Eye (tissue), 1 donor: ENCODE data around the gene NPBWR2.

ENCODE experiments used
- DNase-seq: peaks from one replicate; pipeline ENCODE4 v3.0.0-alpha.2; 2015

Gene NPBWR2, protein sequence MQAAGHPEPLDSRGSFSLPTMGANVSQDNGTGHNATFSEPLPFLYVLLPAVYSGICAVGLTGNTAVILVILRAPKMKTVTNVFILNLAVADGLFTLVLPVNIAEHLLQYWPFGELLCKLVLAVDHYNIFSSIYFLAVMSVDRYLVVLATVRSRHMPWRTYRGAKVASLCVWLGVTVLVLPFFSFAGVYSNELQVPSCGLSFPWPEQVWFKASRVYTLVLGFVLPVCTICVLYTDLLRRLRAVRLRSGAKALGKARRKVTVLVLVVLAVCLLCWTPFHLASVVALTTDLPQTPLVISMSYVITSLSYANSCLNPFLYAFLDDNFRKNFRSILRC

GRCh38 chr20:64106981-64107735 lies at the start of gene NPBWR2:
TSS of gene NPBWR2 (minus strand) at chr20:64107565. CDS start at chr20:64106831, 734 bp downstream.
- no peak for DNase-seq

- peak; percentile 89 for DNase-seq
Measured at GRCh38 chr20:64156136-64156885, 48.9 kb upstream of the NPBWR2 start.

- DNase-seq, result peak; percentile 68
Measured at GRCh38 chr20:64155258-64156135, 48.1 kb upstream of the NPBWR2 start.

DNA sequence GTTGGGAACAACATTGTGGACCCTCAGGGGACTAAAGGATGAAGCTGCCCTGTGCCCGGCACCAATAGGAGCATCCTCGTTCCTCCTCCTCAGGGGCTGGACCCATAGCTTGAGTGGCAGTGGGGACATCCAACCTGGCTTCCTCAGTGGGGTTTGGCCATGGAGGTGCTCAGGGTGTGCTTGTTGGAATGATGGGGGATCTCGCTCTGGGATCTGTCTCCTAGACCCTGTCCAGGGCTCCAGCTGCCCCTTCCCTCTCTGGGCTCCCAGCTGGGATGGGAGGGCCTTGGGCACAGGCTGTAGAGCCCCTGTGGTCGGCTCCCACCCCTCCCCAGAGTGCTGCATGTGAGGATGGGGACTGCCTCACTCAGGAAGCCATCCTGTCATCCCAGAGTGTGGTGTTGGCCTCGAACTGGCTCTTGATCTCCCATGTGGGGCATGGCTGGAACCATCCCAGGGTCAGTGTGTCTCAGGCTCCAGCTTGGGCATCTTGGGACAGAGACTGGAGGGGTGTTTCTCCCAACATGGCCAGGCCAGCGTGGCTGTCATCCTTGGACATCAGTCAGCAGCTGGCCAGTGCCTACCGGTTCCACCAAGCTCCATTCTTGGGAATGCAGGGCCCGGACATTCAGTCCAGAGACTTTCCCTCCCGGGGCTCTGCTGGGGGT lies 47.4 kb upstream of the NPBWR2 start:
- DNase-seq, result peak; percentile 7

DNA sequence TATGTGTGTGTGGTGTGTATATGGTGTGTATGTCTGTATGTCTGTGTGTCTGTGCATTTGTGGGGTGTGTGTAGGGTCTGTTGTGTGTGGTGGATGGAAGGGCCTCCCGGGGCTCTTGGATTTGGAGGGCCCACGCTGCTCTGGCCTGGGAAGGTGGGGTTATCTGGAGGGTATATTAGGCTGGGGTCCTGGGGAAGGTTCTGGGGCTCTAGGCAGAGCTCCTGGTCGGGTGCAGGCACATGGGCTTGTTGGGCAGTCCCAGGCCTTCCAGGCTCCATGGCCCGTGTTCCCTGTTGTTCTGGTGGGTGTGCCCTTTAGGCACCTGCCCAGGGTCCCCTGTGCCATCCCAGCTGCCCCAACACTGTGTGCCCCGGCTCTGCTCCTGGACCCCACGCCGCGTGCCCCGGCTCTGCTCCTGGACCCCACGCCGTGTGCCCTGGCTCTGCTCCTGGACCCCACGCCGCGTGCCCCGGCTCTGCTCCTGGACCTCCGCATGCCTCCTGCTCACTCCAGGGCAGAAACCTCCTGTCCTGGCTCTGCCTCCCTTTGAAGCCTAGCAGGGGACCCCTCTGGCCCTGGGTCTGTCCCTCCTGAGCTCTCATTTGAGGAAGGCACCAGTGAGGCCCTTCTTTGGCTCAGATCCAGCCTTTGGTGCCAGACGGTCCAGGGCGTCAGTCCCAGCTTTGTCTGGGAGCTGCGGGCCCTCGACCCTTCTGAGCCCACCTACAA lies 46.7 kb upstream of the NPBWR2 start:
- no peak for DNase-seq

- no peak for DNase-seq
Measured at GRCh38 chr20:64153410-64153809, 46.0 kb upstream of the NPBWR2 start.

DNA sequence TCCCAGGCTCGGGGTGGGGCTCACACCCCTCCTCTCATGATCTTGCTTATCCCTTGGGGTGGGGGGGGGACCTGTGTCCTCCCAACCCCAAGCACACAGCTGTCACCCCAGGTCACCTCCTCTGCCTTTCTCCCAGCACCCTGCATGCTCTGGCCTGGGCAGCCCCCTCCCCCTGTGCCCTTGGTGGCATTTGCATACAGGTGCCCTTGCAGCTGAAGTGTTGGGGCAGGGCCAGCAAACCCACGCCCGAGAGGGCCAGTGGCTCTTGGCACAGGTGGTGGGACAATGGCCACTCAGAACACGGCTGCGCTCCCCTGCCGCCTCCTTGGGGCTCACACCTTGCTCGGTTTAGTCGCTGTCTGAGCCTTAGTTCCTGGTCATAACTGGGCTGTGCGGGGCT lies 45.5 kb upstream of the NPBWR2 start:
- no peak for DNase-seq

DNA sequence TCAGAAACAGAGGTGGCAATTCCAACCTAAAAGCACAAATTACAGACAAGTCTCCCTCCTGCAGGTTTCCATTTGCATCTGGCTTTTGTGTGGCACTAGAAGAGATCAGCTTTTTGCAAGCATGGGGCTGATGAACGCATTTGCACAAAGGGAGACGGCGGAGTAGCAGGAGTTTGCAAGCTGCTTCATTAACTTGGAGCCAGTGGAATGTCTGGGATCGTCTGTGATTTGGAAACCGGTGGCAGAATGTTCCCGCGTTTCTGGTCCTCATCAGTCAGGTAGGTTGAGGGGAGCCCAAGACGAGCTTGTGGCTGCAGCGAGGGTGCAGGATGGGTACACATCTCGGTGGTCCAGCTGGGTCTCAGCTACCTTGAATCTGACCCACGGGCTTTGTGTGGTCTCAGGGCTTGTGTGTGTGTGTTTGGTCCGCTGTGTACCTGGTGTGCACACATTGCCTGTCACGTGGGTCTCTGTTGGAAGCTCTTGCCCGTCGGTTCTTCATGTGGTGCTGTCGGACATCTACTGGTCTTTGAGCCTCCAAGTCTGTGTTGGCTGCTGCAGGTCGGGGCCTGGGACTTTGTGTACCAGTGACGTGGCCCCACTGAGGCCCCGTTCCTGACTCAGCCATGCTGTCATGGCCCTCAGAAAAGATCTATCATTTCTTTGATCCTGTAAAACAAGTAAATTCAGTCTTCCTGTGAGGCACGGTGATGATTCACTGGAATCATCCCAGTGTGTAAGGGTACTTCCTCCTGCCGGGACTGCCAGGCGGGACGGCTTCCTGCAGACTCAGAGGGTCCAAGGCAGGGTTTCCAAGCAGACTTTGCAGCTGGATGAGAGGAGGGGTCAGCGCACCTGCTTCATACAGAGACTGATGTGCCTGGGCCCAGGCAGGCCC lies 44.5 kb upstream of the NPBWR2 start:
- DNase-seq, result no peak

DNA sequence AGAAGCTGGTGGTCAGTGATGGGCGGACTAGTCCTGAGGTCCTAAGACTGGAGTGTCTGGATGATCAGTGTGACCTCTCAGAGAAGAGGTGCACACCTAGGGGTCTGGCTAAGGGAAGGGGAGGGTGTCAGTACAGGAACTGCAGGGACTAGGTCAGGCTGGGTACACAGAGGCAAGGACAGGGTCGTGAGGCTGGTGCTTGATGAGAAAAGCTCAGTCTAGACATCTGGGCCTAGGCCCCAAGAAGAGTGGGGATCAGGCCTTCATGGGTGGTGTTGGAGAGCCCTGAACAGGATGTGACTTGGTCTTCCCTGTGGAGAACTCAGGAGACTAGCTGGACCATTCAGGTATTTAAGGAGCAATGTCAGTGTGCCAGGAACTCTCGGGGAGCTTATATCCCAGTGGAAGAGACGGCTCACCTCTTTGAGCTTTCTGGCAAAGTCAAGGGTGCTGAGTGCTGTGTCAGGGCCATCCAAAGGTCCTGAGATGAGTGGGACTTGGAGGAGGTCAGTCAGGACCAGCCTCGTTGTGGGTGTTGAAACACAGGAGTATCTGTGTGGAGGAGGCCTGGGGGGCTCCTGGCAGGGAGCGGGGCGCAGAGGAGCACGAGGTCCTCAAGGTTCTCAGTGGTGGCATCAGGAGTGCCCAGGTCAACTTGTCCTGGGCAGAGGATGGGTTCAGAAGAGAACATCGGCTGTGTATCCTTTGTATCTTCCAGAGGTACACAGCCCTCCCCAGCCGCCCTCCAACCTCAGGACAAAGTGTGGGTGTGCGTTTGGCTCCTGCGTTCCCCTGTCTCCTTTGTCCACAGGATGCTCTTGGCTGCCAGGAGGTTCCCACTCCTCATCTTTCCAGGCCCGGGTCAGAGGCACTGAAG lies 43.6 kb upstream of the NPBWR2 start:
- no peak for DNase-seq

GRCh38 chr20:64149809-64150560 lies 42.6 kb upstream of the NPBWR2 start:
- DNase-seq, result no peak

- no peak for DNase-seq
Measured at GRCh38 chr20:64149141-64149540, 41.8 kb upstream of the NPBWR2 start.

DNA sequence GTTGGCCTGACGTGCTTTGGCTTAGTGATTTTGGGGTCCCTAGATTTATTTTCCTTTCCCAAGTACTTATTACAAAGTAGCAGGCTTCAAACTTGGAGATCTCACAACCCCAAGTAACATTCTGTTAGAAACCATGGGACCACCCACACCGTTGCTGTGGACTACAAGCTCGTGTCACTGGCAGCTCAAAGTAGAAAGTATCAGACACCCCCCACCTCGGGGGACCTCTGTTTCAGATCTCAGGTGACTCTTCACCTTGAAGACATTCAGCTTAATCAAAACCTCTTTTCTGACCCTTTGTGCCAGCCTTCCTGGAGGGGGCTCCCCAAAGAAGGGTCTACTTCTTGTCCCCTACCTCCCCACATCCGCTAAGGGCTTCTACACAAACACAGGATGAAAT lies 41.2 kb upstream of the NPBWR2 start:
- DNase-seq, result no peak

GRCh38 chr20:64146936-64147477 lies 39.6 kb upstream of the NPBWR2 start:
- no peak for DNase-seq

DNA sequence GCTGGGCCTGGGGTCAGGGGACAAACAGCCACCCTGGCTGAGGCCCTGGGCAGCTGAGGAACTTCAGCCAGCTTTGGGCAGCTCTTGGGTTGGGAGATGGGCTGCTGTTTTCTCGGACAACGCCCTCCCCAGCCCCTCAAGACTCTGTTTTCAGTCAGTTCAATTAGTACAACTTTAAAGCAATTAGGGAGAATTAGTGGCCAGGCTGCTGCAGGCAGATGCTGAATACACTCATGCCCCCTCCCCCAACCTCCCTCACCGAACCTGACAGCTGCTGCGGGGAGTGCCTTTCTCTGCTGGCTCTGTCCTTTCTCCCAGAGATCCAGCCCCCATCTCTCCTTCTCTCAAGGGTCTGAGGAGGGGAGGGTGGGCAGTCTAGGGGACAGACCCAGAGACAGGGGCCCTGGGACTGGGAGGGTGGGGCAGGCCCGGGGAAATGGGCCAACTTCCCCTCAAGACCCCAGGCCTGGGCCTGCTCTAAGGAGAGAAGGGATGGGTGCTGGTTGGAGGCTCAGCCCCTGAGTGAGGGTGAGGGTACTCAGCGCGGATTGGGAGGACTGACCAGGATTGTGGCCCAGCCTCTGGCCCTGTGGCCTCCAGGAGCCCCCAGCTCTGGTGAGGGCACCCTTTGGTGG lies 39.1 kb upstream of the NPBWR2 start:
- peak; percentile 83 for DNase-seq

DNA sequence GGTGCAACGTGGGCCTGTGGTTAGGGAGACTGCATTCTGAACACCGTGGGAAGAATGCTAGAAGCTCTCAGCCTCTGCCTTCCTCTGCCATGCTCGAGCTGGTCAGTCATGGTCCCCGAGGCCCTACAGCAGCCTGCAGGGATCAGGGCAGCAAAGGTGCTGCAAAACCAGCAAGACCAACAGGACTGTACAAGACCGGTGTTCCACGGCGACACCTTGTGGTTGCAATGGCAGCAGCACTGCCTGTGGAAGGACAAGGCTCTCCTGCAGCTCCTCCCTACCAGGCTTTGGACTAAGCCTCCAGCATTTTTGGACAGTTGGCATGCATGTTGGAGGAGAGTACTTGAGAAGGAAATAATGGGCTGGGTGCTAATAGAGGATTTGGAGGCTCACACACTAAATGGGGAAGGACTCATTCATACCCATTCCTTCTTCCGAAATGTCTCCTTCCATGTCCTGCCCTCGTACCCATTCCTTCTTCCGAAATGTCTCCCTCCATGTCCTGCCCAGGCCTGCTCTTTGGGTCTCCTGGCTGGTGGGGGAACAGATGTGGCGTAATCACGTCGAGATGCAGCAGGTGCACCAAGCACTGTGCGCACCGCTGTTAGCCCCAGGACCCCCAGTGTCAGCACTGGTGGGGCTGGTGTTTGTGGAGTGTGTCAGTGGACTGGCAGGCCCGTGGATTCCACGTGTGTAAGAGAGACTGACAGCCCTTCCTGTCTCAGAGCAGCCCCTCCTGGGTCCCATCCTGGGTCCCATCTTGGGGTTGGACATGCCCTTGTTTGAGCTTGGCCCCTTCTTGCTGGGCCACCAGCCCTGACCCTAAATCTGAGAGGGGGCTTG lies 38.3 kb upstream of the NPBWR2 start:
- no peak for DNase-seq

- DNase-seq, result no peak
Measured at GRCh38 chr20:64144144-64144912, 37.0 kb upstream of the NPBWR2 start.
